ENCODE measurements around the gene ZIC4. TPM values are rescaled to one million over a fixed set of nuclear protein-coding genes. Genes with fewer than 3 reads are reported as not detected.

Gene ZIC4
- total and polyA plus RNA-seq, 2 of the 4 experiments (the other 2 are of a cell fraction), result not detected

GRCh38 chr3:147402159-147402558, 4.2 kb downstream of the ZIC4 start:
- ATAC-seq (ENCODE audit: low read depth), result no peak
- no peaks in the 10 kb centered on the region for H3K79me1 ChIP-seq (ENCODE audit: low read depth in 1 of 2, low read length in 2 of 2)
- no peak overlapping the region for H4K5ac ChIP-seq (ENCODE audit: low read depth, low read length)
- no peaks in the 10 kb centered on the region for H3K36me3 ChIP-seq (ENCODE audit: control insufficient read depth, insufficient read depth, low read length)
- no peak overlapping the region for H3K18ac ChIP-seq (ENCODE audit: low read depth, low read length)
- in situ Hi-C loops (cut with MboI; ENCODE audit: low sequenced_read_pairs) (no loop called here), intact Hi-C loops (cut with micrococcal nuclease) (no loop called here), dilution Hi-C loops (cut with HindIII; ENCODE audit: low sequenced_read_pairs, unreplicated experiment) (no loop called here)
- peaks cover 74% of the 10 kb centered on the region for H3K27me3 ChIP-seq (ENCODE audit: control insufficient read depth, insufficient read depth, low read length)
- no CpG with 5 or more reads among the region's 5 CpGs for WGBS, 2 experiments (ENCODE audit: extremely low coverage in 2 of 2, insufficient read length in 1 of 2)
- H3K27ac ChIP-seq (ENCODE audit: insufficient read depth, low read length), result no peak overlapping the region
- no peaks in the 10 kb centered on the region for H4K20me1 ChIP-seq (ENCODE audit: insufficient read depth, low read length)
- H2BK120ac ChIP-seq (ENCODE audit: low read depth, low read length), result no peak overlapping the region
- H4K91ac ChIP-seq (ENCODE audit: insufficient read depth, low read depth, low read length), result no peak overlapping the region
- H4K8ac ChIP-seq (ENCODE audit: low read depth in 2 of 2, low read length in 2 of 2), result no peak overlapping the region
- no peak overlapping the region for H2AK5ac ChIP-seq (ENCODE audit: low read depth, low read length)
- H3K9me1 ChIP-seq (ENCODE audit: insufficient read depth, low read length), result no peaks in the 10 kb centered on the region
- no peak overlapping the region for H2AK9ac ChIP-seq (replicated peaks; ENCODE audit: low read depth, low read length, poor library complexity)
- no peak overlapping the region for H3K9ac ChIP-seq (ENCODE audit: low read depth, low read length)
- peaks cover 9% of the 10 kb centered on the region; the same call in 1 of the 2 replicates for H3K9me3 ChIP-seq (ENCODE audit: control insufficient read depth, insufficient read depth, low read length)
- no peaks in the 10 kb centered on the region for H3K4me1 ChIP-seq (ENCODE audit: control insufficient read depth, insufficient read depth, low read length)
- BruUV-seq (replicated peaks), result no TSS peak
- no peak overlapping the region for H2BK15ac ChIP-seq (ENCODE audit: low read depth, low read length)
- DNase-seq, result no peak
- H3K14ac ChIP-seq (replicated peaks; ENCODE audit: low read depth, low read length), result no peak overlapping the region
- ChIA-PET CTCF (interaction anchor here (1.0 kb wide), 1 partner anchor 9 kb away, joined by 4 read pairs; no protein-coding TSS in a partner anchor), POLR2A (ENCODE audit: unreplicated experiment) (no interaction called here)
- no peak overlapping the region for H2BK20ac ChIP-seq (ENCODE audit: low read depth, low read length)
- H2AFZ ChIP-seq (replicated peaks; ENCODE audit: low read length, poor library complexity), result no peak overlapping the region
- no peak overlapping the region for H3K4ac ChIP-seq (ENCODE audit: low read depth, low read length)
- H3K56ac ChIP-seq (ENCODE audit: extremely low read depth, insufficient read depth, low read length), result no peak overlapping the region
- H3K4me2 ChIP-seq (ENCODE audit: low read depth, low read length), result no peak overlapping the region
- TF ChIP-seq MXI1 (IDR thresholded peaks at IDR 0.05; ENCODE audit: borderline replicate concordance, low read depth, low read length) (no peak), USF2 (IDR thresholded peaks at IDR 0.05; ENCODE audit: low read depth, low read length) (no peak), NFE2L2 (IDR thresholded peaks at IDR 0.05; ENCODE audit: low read depth, low read length) (no peak), FOS (IDR thresholded peaks at IDR 0.05; ENCODE audit: low read depth, low read length) (no peak), SMC3 (IDR thresholded peaks at IDR 0.05; ENCODE audit: low read depth, low read length) (no peak), RCOR1 (IDR thresholded peaks at IDR 0.05; ENCODE audit: insufficient replicate concordance, low read length) (no peak), RAD21 (IDR thresholded peaks at IDR 0.05; ENCODE audit: low read length) (no peak), BHLHE40 (IDR thresholded peaks at IDR 0.05; ENCODE audit: low read depth, low read length) (no peak), ELK1 (IDR thresholded peaks at IDR 0.05; ENCODE audit: borderline replicate concordance, low read depth, low read length) (no peak), MAFK (IDR thresholded peaks at IDR 0.05; ENCODE audit: low read depth, low read length) (no peak), POLR2A (IDR thresholded peaks at IDR 0.05; ENCODE audit: low read depth, low read length) (no peak), CHD1 (IDR thresholded peaks at IDR 0.05; ENCODE audit: low read depth, low read length) (no peak), CTCF (conservative IDR thresholded peaks at IDR 0.05; ENCODE audit: low read depth, low read length) (no peak), MAZ (IDR thresholded peaks at IDR 0.05; ENCODE audit: borderline replicate concordance, low read depth, low read length) (no peak), CEBPB (IDR thresholded peaks at IDR 0.05; ENCODE audit: low read depth, low read length) (no peak)
- H3K4me3 ChIP-seq (ENCODE audit: insufficient read depth, low read depth, low read length), result no peak overlapping the region
- H2BK5ac ChIP-seq (ENCODE audit: low read depth, low read length, poor library complexity, severe bottlenecking), result no peak overlapping the region
- no peak overlapping the region for H3K23ac ChIP-seq (ENCODE audit: low read depth, low read length)
